ENCODE data around the gene BMP8B. TPM values are rescaled to one million over a fixed set of nuclear protein-coding genes. Genes with fewer than 3 reads are reported as not detected.
"Not testable (repeated sequence)": the region's sequence is repeated elsewhere in the genome, so short reads cannot be mapped to it uniquely, and the experiment has no call there.

Gene BMP8B
- total and polyA plus RNA-seq, 2 donors: 0.14 to 0.16 TPM

DNA sequence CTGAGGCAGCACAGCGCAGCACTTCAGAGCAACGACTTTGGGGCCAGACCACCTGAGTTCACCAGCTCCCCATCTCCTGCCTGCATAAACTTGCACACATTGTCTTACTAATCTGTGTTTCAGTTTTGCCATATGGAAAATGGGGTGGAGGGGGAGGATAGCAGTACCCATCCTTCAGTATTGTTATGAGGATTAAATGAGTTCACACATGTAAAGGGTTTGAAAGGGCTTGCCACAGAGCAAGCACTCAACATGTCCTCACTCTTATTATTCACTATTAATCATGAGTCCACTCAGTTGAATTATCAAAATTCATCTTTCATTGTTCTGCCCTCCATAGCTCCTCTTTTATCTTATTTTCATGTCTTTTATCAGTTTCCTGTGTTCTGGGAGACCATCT is 40.1 kb upstream of the BMP8B start:
- Histone ChIP-seq H3K27me3 (ENCODE audit: control insufficient read depth in 2 of 2, insufficient read depth in 1 of 2, low read length in 1 of 2) (no peaks in the 10 kb centered on the region), H3K9me3 (ENCODE audit: control insufficient read depth in 2 of 2, insufficient read depth in 1 of 2, low read length in 1 of 2) (no peaks in the 10 kb centered on the region), H3K4me3 (ENCODE audit: low read length in 2 of 2) (no peak overlapping the region), H3K27ac (ENCODE audit: low read depth in 1 of 2, low read length in 1 of 2) (no peak overlapping the region), H3K4me1 (ENCODE audit: control insufficient read depth in 2 of 2, insufficient read depth in 2 of 2, low read length in 2 of 2) (no peaks in the 10 kb centered on the region), H3K36me3 (ENCODE audit: control insufficient read depth in 2 of 2, insufficient read depth in 2 of 2, low read length in 1 of 2) (no peaks in the 10 kb centered on the region)
- WGBS: 85% methylated on average over 2 of the region's 2 CpGs
- DNase-seq (ENCODE audit: low read depth in 6 of 9, low spot score in 9 of 9): no peak

DNA sequence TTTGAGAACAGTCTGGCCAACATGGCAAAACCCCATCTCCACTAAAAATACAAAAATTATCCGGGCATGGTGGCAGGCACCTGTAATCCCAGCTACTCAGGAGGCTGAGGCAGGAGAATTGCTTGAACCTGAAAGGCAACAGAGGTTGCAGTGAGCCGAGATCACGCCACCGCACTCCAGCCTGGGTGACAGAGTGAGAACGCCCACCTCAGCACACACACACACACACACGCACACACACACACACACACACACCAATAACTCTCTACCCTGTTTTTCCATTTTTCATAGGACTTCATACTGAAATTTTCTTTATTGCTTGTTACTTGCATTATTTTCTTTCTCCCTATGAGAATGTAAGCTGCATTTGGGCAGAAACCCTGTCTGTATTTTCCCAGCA is 39.6 kb upstream of the BMP8B start:
- not testable (repeated sequence) for H3K36me3 ChIP-seq (ENCODE audit: control insufficient read depth in 2 of 2, insufficient read depth in 2 of 2, low read length in 1 of 2); H3K4me1 ChIP-seq (ENCODE audit: control insufficient read depth in 2 of 2, insufficient read depth in 2 of 2, low read length in 2 of 2); DNase-seq (ENCODE audit: low read depth in 6 of 9, low spot score in 9 of 9); H3K9me3 ChIP-seq (ENCODE audit: control insufficient read depth in 2 of 2, insufficient read depth in 1 of 2, low read length in 1 of 2); H3K27me3 ChIP-seq (ENCODE audit: control insufficient read depth in 2 of 2, insufficient read depth in 1 of 2, low read length in 1 of 2); H3K4me3 ChIP-seq (ENCODE audit: low read length in 2 of 2); H3K27ac ChIP-seq (ENCODE audit: low read depth in 1 of 2, low read length in 1 of 2)
- WGBS: 98% methylated on average over 6 of the region's 6 CpGs

DNA sequence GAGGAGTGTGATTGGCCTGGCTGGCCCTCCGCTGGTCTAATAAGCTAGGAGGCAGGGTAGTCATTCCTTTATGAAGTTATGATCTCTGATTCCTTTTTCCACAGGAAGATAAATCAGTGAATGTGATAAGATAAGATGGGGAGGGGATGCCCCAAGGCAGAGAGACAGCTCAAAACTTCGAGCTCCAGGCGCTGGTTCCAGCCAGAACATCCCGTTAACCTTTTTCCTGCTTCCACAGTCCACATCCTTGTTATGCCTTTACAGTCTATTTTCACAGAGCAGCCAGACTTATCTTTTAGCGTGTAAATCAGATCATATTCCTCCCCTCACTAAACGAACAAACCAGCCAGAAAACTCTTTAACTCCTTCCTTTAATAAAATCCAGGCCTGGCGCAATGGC is 38.5 kb upstream of the BMP8B start:
- no peaks in the 10 kb centered on the region for H3K4me1 ChIP-seq (ENCODE audit: control insufficient read depth in 2 of 2, insufficient read depth in 2 of 2, low read length in 2 of 2)
- H3K36me3 ChIP-seq (ENCODE audit: control insufficient read depth in 2 of 2, insufficient read depth in 2 of 2, low read length in 1 of 2): no peaks in the 10 kb centered on the region
- WGBS: 93% methylated on average over 7 of the region's 7 CpGs
- H3K27ac ChIP-seq (ENCODE audit: low read depth in 1 of 2, low read length in 1 of 2): no peak overlapping the region
- H3K9me3 ChIP-seq (ENCODE audit: control insufficient read depth in 2 of 2, insufficient read depth in 1 of 2, low read length in 1 of 2): no peaks in the 10 kb centered on the region
- no peak for DNase-seq (ENCODE audit: low read depth in 6 of 9, low spot score in 9 of 9)
- H3K27me3 ChIP-seq (ENCODE audit: control insufficient read depth in 2 of 2, insufficient read depth in 1 of 2, low read length in 1 of 2): no peaks in the 10 kb centered on the region
- H3K4me3 ChIP-seq (ENCODE audit: low read length in 2 of 2): no peak overlapping the region

DNA sequence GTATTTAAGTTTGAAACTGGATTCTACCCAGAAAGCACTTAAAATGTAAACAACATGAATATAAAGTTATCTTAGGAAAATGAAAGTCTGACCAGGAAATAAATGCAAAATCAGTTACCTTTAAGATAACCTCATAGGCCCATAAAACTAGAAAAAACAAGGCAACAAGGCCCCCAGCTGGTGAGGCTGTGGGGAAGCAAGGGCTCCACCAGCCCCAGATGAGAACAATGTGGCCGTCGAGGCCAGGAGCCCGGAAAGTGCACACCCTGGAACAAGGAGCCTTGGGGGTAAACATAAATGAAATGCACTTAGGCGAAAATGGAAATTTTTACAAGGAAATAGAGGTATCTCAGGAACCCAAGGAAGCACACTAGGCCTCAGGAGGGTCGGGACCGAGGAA is 37.9 kb upstream of the BMP8B start:
- H3K27ac ChIP-seq (ENCODE audit: low read depth in 1 of 2, low read length in 1 of 2): no peak overlapping the region

DNA sequence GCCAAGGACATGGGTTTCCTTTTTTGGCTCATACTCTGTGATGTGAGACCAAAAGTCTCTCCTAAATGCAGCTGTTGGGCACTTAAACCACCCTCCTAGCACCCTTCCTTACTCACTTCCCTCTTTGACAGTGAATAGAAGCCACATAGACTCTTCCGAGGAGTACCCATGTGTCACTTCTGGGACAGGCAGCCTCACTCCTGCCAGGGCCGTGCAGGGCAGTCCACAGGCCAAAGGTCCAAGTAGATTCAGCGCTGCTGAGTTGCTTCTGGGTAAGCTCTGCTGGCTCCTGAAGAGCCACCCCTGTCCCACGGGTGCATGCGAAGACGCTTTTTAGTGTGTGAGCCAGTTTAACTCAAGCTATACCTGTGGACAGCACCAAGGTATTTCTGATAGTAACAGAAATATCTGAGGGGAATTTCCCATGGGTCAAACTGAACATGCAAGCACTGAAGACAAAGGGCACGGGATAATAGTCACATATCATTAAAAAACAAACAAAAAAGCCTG is 36.8 kb upstream of the BMP8B start:
- no peaks in the 10 kb centered on the region for H3K9me3 ChIP-seq (ENCODE audit: control insufficient read depth in 2 of 2, insufficient read depth in 1 of 2, low read length in 1 of 2)
- H3K27ac ChIP-seq (ENCODE audit: low read depth in 1 of 2, low read length in 1 of 2): no peak overlapping the region
- 89% methylated on average over 7 of the region's 7 CpGs for WGBS
- DNase-seq (ENCODE audit: low read depth in 6 of 9, low spot score in 9 of 9): no peak
- H3K4me3 ChIP-seq (ENCODE audit: low read length in 2 of 2): no peak overlapping the region
- no peaks in the 10 kb centered on the region for H3K4me1 ChIP-seq (ENCODE audit: control insufficient read depth in 2 of 2, insufficient read depth in 2 of 2, low read length in 2 of 2)
- no peaks in the 10 kb centered on the region for H3K27me3 ChIP-seq (ENCODE audit: control insufficient read depth in 2 of 2, insufficient read depth in 1 of 2, low read length in 1 of 2)
- no peaks in the 10 kb centered on the region for H3K36me3 ChIP-seq (ENCODE audit: control insufficient read depth in 2 of 2, insufficient read depth in 2 of 2, low read length in 1 of 2)

More for the DNA sequence above, 37.9 kb upstream of the BMP8B start:
- Histone ChIP-seq H3K27me3 (ENCODE audit: control insufficient read depth in 2 of 2, insufficient read depth in 1 of 2, low read length in 1 of 2) (no peaks in the 10 kb centered on the region), H3K36me3 (ENCODE audit: control insufficient read depth in 2 of 2, insufficient read depth in 2 of 2, low read length in 1 of 2) (no peaks in the 10 kb centered on the region), H3K9me3 (ENCODE audit: control insufficient read depth in 2 of 2, insufficient read depth in 1 of 2, low read length in 1 of 2) (no peaks in the 10 kb centered on the region), H3K4me3 (ENCODE audit: low read length in 2 of 2) (no peak overlapping the region), H3K4me1 (ENCODE audit: control insufficient read depth in 2 of 2, insufficient read depth in 2 of 2, low read length in 2 of 2) (no peaks in the 10 kb centered on the region)
- DNase-seq (ENCODE audit: low read depth in 6 of 9, low spot score in 9 of 9): no peak
- WGBS: 95% methylated on average over 6 of the region's 6 CpGs

DNA sequence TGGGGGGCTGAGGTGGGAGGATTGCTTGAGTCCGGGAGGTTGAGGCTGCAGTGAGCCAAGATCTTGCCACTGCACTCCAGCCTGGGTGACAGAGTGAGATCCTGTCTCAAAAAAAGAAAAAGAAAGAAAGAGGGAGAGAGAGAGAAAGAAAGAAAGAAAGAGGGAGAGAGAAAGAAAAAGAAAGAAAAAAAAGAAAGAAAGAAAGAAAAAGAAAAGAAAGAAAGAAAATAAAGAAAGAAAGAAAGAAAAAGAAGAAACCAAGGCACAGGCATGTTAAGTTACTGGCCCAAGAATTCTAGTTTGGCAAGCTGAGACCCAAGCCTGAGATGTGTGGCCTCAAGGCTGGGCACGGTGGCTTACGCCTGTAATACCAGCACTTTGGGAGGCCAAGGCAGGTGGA is 34.8 kb upstream of the BMP8B start:
- H3K4me3 ChIP-seq (ENCODE audit: low read length in 2 of 2); DNase-seq (ENCODE audit: low read depth in 6 of 9, low spot score in 9 of 9); H3K9me3 ChIP-seq (ENCODE audit: control insufficient read depth in 2 of 2, insufficient read depth in 1 of 2, low read length in 1 of 2); H3K4me1 ChIP-seq (ENCODE audit: control insufficient read depth in 2 of 2, insufficient read depth in 2 of 2, low read length in 2 of 2); H3K27ac ChIP-seq (ENCODE audit: low read depth in 1 of 2, low read length in 1 of 2); H3K27me3 ChIP-seq (ENCODE audit: control insufficient read depth in 2 of 2, insufficient read depth in 1 of 2, low read length in 1 of 2); H3K36me3 ChIP-seq (ENCODE audit: control insufficient read depth in 2 of 2, insufficient read depth in 2 of 2, low read length in 1 of 2): not testable (repeated sequence)
- 99% methylated on average over 3 of the region's 3 CpGs for WGBS

DNA sequence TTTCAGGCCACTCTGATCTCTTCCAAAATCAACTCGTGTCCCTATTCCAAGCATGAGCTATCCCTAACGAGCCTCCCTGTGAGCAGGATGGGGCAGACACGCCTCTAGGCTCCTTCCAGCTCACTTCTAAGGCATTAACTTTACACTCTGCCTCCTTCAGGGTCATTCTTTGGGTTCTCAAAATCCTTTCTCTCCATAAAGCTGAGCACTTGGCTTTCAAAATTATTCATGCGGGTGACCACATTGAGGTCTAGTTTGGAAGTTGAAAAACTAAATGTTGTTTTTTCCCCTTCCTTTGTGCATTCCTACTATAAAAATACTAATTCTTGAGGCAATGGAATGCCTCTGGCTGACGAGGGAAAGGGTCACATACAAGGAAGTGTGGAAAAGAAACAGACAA is 33.5 kb upstream of the BMP8B start:
- Histone ChIP-seq H3K4me1 (ENCODE audit: control insufficient read depth in 2 of 2, insufficient read depth in 2 of 2, low read length in 2 of 2) (peaks cover 2 to 11% of the 10 kb centered on the region in 2 donors), H3K4me3 (ENCODE audit: low read length in 2 of 2) (no peak overlapping the region), H3K9me3 (ENCODE audit: control insufficient read depth in 2 of 2, insufficient read depth in 1 of 2, low read length in 1 of 2) (peaks cover 0 to 3% of the 10 kb centered on the region in 2 donors), H3K36me3 (ENCODE audit: control insufficient read depth in 2 of 2, insufficient read depth in 2 of 2, low read length in 1 of 2) (no peaks in the 10 kb centered on the region), H3K27ac (ENCODE audit: low read depth in 1 of 2, low read length in 1 of 2) (no peak overlapping the region), H3K27me3 (ENCODE audit: control insufficient read depth in 2 of 2, insufficient read depth in 1 of 2, low read length in 1 of 2) (no peaks in the 10 kb centered on the region)
- 94% methylated on average over 5 of the region's 5 CpGs for WGBS
- DNase-seq (ENCODE audit: low read depth in 6 of 9, low spot score in 9 of 9): no peak

DNA sequence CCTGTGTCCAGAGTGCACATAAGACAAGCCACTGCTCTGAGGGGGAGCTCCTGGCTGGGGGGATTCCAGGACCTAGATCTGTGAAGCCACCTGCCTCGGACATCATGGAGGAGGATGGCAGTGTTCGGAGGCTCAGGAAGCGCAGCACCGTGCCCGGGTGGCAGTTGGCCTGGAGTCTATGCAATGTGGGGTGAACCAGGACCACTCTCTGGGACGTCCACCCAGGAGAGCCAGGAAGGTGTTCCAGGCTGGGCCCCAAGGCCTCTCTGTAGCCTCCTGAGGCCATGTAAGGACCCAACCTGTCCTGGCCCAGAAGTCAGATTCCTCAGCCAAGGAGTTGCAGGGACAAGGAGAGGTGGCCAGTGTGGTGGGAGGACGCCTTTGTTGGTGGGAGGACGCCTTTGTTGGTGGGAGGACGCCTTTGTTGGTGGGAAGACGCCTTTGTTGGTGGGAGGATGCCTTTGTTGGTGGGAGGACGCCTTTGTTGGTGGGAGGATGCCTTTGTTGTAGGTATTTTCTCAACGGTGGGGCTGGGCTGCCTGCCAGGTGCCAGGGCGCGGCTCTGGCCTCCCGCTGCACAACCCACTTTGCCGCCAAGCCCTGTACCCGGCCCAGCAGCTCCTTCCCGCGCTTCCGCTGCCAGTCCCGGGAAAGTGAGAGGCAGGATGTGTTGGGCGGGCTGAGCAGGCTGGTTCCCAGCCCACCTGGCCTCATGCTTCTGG is 30.6 kb upstream of the BMP8B start:
- no peak overlapping the region for H3K27ac ChIP-seq (ENCODE audit: low read depth in 1 of 2, low read length in 1 of 2)
- 79% methylated on average over 22 of the region's 22 CpGs for WGBS
- no peak for DNase-seq (ENCODE audit: low read depth in 6 of 9, low spot score in 9 of 9)

DNA sequence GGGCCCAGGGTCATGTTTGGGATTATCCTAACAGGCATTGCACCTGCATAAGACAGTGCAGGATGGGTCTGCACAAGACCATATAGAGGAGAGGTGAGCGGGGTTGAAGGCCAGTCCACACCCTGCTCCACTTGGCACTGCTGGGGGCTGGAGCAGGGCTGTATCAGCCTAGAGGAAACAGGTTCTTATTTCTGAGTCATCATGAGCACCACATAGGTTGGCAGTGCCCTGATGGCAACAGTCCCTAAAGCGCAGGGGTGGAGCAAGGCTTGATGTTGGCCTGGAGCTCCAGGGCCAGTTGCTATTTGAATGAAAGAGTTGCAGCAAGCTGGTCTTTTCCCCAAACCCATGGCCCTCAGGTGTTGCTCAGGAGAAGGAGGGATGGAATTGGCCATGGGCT is 29.8 kb upstream of the BMP8B start:
- 96% methylated on average over 2 of the region's 2 CpGs for WGBS
- H3K27me3 ChIP-seq (ENCODE audit: control insufficient read depth in 2 of 2, insufficient read depth in 1 of 2, low read length in 1 of 2): peaks cover 0 to 11% of the 10 kb centered on the region in 2 donors
- H3K27ac ChIP-seq (ENCODE audit: low read depth in 1 of 2, low read length in 1 of 2): no peak overlapping the region
- DNase-seq (ENCODE audit: low read depth in 6 of 9, low spot score in 9 of 9): no peak
- peaks cover 0 to 3% of the 10 kb centered on the region in 2 donors for H3K9me3 ChIP-seq (ENCODE audit: control insufficient read depth in 2 of 2, insufficient read depth in 1 of 2, low read length in 1 of 2)
- H3K4me3 ChIP-seq (ENCODE audit: low read length in 2 of 2): no peak overlapping the region
- peaks cover 2 to 11% of the 10 kb centered on the region in 2 donors for H3K4me1 ChIP-seq (ENCODE audit: control insufficient read depth in 2 of 2, insufficient read depth in 2 of 2, low read length in 2 of 2)
- H3K36me3 ChIP-seq (ENCODE audit: control insufficient read depth in 2 of 2, insufficient read depth in 2 of 2, low read length in 1 of 2): no peaks in the 10 kb centered on the region

More for the DNA sequence above, 30.6 kb upstream of the BMP8B start:
- Histone ChIP-seq H3K4me3 (ENCODE audit: low read length in 2 of 2) (no peak overlapping the region), H3K4me1 (ENCODE audit: control insufficient read depth in 2 of 2, insufficient read depth in 2 of 2, low read length in 2 of 2) (peaks cover 2 to 11% of the 10 kb centered on the region in 2 donors), H3K27me3 (ENCODE audit: control insufficient read depth in 2 of 2, insufficient read depth in 1 of 2, low read length in 1 of 2) (peaks cover 0 to 11% of the 10 kb centered on the region in 2 donors), H3K9me3 (ENCODE audit: control insufficient read depth in 2 of 2, insufficient read depth in 1 of 2, low read length in 1 of 2) (peaks cover 0 to 3% of the 10 kb centered on the region in 2 donors), H3K36me3 (ENCODE audit: control insufficient read depth in 2 of 2, insufficient read depth in 2 of 2, low read length in 1 of 2) (no peaks in the 10 kb centered on the region)
